ENCODE data around the gene TCERG1L. TPM values are rescaled to one million over a fixed set of nuclear protein-coding genes. Genes with fewer than 3 reads are reported as not detected.

Gene TCERG1L
- total RNA-seq, 2 experiments from 2014 or later, result not detected

DNA sequence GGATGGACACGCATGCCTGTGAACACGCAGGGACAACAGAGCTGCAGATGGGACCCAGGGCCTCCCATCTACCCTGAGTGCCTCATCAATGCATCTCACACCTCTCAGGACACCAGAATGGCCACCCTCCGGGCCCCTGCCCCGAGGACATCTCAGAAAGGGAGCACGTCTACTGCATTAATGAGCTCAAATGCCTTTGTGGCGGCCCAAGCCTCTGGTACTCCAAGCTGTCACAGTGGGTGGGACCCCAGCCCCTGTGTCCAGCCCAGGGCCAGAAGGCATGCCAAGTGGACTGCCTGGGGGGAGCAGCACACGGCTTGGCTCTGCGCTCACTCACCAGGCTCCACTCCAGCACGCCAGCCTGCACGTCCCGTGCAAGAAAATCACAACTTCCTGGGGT is 52.0 kb downstream of the TCERG1L start:
- H3K27ac Mint-ChIP-seq, result no peak overlapping the region
- no peaks in the 10 kb centered on the region for H3K4me1 Mint-ChIP-seq
- CTCF ChIA-PET, result no interaction called here
- H3K4me3 Mint-ChIP-seq, result no peak overlapping the region
- POLR2A ChIA-PET, result no interaction called here
- no peaks in the 10 kb centered on the region for H3K9me3 Mint-ChIP-seq
- DNase-seq, result no peak
- no peaks in the 10 kb centered on the region for H3K27me3 Mint-ChIP-seq
- H3K36me3 Mint-ChIP-seq (ENCODE audit: low read depth), result no peaks in the 10 kb centered on the region

DNA sequence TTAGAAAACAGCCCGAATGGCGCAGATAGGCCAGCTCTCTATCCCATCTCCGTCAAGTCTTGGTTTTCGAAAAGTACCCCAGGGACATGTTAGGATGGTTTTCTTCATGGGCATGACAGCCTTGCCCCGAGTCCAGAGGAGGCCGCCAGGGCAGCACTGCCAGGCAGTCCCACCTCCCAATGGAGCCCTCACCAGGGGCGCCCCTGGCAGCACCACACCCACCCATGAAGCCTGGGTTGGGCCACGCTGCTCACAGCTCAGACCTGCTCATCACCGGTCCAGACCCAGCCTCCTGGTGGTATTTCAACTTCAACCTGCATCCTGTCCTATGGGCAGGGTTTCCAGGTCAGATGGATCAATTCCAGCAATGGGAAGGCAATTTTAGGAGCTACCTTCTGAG is 53.3 kb downstream of the TCERG1L start:
- CTCF ChIA-PET, result no interaction called here
- no peaks in the 10 kb centered on the region for H3K4me1 Mint-ChIP-seq
- H3K4me3 Mint-ChIP-seq, result no peak overlapping the region

DNA sequence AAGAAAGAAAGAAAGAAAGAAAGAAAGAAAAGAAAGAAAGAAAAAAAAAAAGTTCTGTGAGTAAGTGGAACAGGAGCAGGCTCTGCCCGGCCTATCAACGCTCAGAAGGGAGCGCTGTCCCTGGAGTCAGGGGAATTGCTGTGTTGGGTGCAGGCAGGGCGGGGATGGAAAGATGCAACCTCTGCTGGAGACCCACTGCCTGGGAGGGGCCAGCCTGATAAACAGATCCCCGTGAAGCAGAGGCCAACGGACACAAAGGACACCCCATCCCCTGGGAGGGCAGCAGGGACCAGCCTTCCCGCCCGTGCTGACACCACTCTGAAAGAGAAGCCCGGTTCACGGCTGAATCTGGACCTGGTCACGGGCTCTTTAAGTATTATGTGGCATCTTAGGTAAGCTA is 54.5 kb downstream of the TCERG1L start:
- DNase-seq, result no peak
- CTCF ChIA-PET, result no interaction called here
- Mint-ChIP-seq H3K27ac (no peak overlapping the region), H3K4me3 (no peak overlapping the region), H3K27me3 (no peaks in the 10 kb centered on the region), H3K9me3 (no peaks in the 10 kb centered on the region), H3K4me1 (no peaks in the 10 kb centered on the region), H3K36me3 (ENCODE audit: low read depth) (no peaks in the 10 kb centered on the region)
- POLR2A ChIA-PET, result no interaction called here

More for the DNA sequence above, 53.3 kb downstream of the TCERG1L start:
- DNase-seq, result no peak
- H3K27me3 Mint-ChIP-seq, result no peaks in the 10 kb centered on the region
- no peak overlapping the region for H3K27ac Mint-ChIP-seq
- no peaks in the 10 kb centered on the region for H3K36me3 Mint-ChIP-seq (ENCODE audit: low read depth)
- no peaks in the 10 kb centered on the region for H3K9me3 Mint-ChIP-seq
- POLR2A ChIA-PET, result no interaction called here

DNA sequence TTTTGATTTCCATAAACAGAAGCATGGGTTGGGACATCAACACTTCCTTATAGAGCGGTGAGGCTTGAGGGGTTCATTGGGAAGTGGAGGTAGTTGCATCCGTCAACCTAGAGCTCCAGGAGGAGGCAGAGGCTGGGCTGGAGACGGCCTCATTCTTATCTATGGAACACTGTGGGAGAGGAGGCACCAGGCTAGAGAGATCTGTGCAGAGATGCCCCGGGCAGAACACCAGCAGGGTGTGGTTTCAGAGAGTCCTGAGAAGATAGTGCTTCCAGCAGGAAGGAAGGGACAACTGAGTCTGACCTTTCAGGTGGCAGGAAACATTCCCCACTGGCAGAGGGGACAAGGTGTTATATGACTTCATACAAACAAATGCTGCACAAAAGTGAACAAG is 56.7 kb downstream of the TCERG1L start:
- no peak overlapping the region for H3K4me3 Mint-ChIP-seq
- POLR2A ChIA-PET, result no interaction called here
- no peak for DNase-seq
- H3K27ac Mint-ChIP-seq, result no peak overlapping the region
- H3K27me3 Mint-ChIP-seq, result no peaks in the 10 kb centered on the region
- H3K9me3 Mint-ChIP-seq, result no peaks in the 10 kb centered on the region
- no peaks in the 10 kb centered on the region for H3K36me3 Mint-ChIP-seq (ENCODE audit: low read depth)
- no peaks in the 10 kb centered on the region for H3K4me1 Mint-ChIP-seq
- CTCF ChIA-PET, result no interaction called here

DNA sequence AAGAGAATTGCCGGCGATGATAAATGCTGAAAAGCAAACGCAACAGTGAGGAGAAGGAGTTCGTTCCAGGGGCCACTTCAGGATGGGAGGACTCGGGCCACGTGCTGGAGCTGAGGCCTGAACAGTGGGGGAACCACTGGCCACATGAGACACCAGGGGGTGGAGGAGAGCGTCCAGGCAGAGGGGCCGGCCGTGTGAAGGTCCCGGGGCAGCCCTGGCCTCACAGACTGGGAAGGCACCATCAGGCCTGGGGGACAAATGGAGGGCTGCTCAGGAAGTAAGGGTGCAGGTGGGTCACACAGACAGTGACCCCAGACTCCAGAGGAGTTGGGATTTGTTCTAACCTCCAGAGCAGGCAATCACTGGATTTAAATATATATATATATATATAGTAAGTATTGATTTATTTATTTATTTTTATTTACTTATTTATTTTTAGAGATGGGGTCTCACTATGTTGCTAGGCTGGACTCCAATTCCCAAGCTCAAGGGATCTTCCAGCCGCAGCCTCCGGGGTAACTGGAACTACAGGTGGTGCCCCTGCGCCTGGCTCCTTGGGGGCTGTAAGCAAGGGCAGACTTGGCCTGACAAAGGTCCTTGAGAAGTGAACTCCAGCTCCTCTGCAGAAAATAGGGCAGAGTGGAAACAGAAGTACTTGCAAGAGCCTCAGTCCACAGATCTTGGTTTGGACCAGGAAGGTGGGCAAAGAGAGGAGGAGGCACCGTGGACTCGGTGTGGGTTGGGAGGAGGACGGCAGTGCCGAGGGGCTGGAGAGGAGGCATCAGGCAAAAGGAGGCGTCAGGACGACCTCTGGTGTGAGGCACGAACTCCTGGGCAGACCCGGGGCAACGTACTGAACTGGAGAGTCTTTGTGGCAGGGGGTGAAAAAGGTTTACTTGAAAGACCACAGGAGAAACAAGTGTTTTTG is 57.3 kb downstream of the TCERG1L start:
- ChIA-PET CTCF (no interaction called here), POLR2A (no interaction called here)
- no peak overlapping the region for H3K4me3 Mint-ChIP-seq
- no peak for DNase-seq
- no peaks in the 10 kb centered on the region for H3K4me1 Mint-ChIP-seq
- H3K27ac Mint-ChIP-seq, result no peak overlapping the region
- no peaks in the 10 kb centered on the region for H3K27me3 Mint-ChIP-seq
- H3K36me3 Mint-ChIP-seq (ENCODE audit: low read depth), result no peaks in the 10 kb centered on the region
- H3K9me3 Mint-ChIP-seq, result no peaks in the 10 kb centered on the region

DNA sequence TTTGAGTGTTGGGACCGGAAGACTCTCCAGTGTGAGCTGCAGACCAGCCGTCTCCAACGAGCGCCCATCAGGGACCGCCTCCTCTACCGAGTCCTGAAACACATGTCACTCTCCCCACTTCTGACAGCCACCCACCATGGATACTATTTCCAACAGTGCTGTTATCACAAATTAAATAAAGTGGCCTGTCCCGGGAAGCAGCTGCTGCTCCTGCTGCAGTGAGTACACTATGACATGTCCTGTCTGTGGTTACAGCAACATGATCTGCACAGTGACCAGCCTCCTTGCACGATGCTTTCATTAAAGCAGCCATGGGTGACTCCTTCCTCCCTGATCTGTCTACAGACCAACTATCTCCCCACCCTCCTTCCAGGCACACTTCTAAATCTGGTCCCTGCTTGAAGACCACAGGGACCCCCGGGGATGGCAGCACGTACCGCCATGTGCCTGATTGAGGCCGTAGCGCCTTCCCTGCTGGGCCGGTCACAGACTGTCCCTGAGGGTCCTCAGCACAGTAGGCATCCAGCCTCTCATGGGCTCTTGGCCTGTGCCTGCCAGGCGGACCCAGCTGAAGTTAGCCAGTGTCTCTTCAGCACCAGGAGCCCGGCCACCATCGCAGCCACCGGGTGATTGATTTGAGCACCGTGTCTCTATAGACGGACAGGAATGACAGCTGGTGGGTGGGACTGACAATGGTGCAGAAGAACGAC is 58.8 kb downstream of the TCERG1L start:
- POLR2A ChIA-PET, result no interaction called here
- no peak for DNase-seq
- Mint-ChIP-seq H3K9me3 (no peaks in the 10 kb centered on the region), H3K27ac (no peak overlapping the region), H3K36me3 (ENCODE audit: low read depth) (no peaks in the 10 kb centered on the region), H3K4me3 (no peak overlapping the region), H3K27me3 (no peaks in the 10 kb centered on the region), H3K4me1 (no peaks in the 10 kb centered on the region)
- CTCF ChIA-PET, result no interaction called here

DNA sequence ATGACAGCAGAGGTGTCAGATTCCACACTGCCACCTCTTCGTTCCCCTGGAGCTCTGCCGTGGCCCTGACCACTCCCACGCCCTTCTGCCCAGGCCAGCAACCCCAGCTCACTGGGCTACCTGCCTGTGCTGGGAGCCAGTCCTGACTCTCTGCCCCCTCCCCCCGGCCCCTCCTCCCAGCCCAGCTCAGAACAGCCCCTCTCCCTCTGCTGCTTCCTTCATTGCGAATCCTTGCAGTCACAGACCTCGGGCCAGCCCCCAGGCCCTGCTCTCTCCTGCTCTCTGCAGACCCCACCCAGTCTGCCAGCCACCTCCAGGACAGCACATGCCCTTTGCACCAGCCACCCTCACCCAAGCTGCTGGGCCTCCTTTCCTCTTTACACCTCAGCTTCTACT is 60.4 kb downstream of the TCERG1L start:
- H3K36me3 Mint-ChIP-seq (ENCODE audit: low read depth), result no peaks in the 10 kb centered on the region
- ChIA-PET POLR2A (no interaction called here), CTCF (no interaction called here)
- no peak for DNase-seq
- no peak overlapping the region for H3K4me3 Mint-ChIP-seq
- H3K27ac Mint-ChIP-seq, result no peak overlapping the region
- H3K4me1 Mint-ChIP-seq, result no peaks in the 10 kb centered on the region
- no peaks in the 10 kb centered on the region for H3K9me3 Mint-ChIP-seq
- H3K27me3 Mint-ChIP-seq, result no peaks in the 10 kb centered on the region

DNA sequence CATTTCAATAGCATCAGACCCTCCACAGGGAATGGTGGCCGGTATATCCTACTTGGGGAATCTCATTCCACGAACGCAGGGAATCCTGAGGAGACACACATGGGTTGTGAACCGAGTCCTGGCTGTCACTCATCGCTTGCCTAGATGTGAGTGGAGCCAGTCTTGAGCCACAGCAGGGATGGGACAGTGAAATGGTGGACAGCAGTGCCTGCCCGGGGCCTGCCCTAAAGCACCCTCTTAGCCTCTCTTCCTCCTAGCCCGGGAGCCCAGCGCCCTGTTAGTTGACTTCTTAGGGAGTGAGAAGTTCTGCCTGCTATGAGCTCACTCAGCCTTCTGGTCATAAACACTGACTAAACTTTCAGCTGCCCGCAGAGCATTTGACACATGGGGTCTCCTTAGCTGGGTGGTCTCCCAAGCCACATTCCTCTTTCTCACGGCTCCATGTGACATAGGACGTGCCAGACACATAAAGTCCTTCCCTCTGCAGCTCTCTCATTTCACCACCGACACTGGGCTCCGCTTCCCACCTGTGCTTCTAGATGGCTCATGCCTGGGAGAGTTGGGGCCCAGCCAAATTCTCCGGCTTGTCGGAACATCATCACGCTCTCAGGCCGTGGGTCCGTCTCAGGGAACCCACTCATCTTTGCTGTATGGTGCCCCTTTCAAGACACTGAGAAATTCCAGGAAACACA is 60.9 kb downstream of the TCERG1L start:
- Mint-ChIP-seq H3K36me3 (ENCODE audit: low read depth) (no peaks in the 10 kb centered on the region), H3K27me3 (no peaks in the 10 kb centered on the region), H3K27ac (no peak overlapping the region), H3K9me3 (no peaks in the 10 kb centered on the region), H3K4me3 (no peak overlapping the region), H3K4me1 (no peaks in the 10 kb centered on the region)
- POLR2A ChIA-PET, result no interaction called here
- no peak for DNase-seq
- CTCF ChIA-PET, result no interaction called here

DNA sequence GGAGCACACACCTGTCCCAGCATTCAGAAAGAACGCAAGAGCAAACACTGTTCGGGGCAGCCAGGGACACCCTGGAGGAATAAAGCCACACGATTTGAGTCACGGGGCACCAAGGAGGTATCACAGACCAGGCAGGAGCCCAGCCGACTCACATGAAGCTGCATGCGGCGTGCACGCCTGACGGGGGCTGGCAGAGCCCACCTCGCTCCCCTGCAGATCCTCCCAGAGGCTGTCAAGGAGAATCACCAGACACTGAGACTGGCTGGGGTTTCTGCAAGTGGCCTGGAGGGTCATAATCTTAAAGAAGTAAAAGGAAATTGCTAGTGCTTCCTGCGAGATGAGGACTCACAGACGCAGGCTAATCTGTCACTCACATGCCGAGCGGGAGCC is 61.6 kb downstream of the TCERG1L start:
- Mint-ChIP-seq H3K27ac (no peak overlapping the region), H3K4me3 (no peak overlapping the region), H3K9me3 (no peaks in the 10 kb centered on the region), H3K36me3 (ENCODE audit: low read depth) (no peaks in the 10 kb centered on the region), H3K27me3 (no peaks in the 10 kb centered on the region), H3K4me1 (no peaks in the 10 kb centered on the region)
- CTCF ChIA-PET, result no interaction called here
- POLR2A ChIA-PET, result no interaction called here
- DNase-seq, result no peak

DNA sequence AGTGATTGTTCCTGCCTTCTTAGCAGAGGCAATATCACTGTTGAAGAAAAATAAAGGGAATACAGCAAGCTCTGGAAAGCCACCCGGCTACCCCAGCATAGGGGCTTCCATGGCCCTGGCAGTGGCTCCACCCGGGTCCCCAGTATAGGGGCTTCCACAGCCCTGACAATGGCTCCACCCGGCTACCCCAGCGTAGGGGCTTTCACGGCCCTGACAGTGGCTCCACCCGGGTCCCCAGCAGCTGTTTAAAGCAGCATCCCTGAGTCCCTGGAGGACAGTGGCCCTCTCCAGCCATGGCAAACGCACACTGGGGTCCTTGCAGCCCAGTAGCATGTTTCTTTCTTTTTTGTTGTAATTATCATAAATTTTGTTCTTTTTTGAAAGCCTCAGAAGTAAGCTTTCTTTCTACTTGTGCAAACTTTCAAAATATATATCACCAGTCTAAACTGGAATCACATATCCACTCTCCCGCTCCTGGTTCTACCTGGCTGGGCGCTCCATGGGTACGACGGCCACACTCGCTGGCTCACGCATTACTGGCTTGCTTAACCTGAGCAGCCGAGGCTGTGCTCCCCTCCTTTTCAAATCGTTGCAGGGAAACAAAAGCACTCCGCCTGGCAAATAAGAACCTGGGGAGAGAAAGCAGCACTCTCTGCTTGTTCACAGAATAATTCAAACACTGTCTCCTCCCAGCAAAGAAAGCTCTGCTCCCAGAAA is 62.1 kb downstream of the TCERG1L start:
- no peaks in the 10 kb centered on the region for H3K9me3 Mint-ChIP-seq
- no peak for DNase-seq
- no peaks in the 10 kb centered on the region for H3K4me1 Mint-ChIP-seq
- CTCF ChIA-PET, result no interaction called here
- H3K36me3 Mint-ChIP-seq (ENCODE audit: low read depth), result no peaks in the 10 kb centered on the region
- no peak overlapping the region for H3K4me3 Mint-ChIP-seq
- H3K27ac Mint-ChIP-seq, result no peak overlapping the region
- H3K27me3 Mint-ChIP-seq, result no peaks in the 10 kb centered on the region
- POLR2A ChIA-PET, result no interaction called here

DNA sequence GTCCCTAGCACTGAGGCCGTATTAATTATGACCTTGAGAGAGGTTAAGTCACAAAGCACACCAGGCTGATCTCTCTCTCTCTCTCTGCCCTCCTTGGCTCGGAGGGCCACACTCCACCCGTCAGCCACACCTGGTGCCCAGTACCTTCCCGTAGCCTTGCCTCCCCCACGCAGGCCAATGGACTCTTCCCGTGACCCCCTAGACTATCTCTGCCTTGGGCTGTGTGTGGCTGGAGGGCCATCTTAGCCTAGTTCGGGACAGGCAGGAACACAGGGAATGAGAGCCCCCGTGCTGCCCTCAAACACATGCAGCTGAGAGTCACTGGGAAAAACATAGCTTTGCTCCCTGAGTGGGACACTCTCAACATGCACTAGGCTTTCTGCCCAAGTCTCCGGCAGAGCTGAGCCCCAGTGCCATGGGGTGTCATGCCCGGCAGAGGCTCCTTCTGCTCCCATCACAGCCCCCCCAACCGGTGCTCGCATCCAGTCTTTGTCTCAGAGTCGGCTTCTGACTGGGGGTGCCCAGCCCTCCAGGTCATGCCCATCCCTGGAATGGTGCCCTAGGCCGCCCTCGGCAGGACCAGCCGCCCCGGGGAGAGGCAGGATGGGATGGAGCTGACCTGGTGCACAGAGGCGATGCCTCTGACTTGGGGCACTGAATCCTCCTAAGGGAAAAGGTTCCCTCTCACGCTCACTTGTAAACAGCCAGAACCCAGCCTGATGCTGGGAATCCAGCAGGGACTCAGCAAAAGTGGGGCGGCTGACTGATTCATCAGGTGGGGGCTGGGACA is 63.0 kb downstream of the TCERG1L start:
- no peaks in the 10 kb centered on the region for H3K36me3 Mint-ChIP-seq (ENCODE audit: low read depth)
- no peak for DNase-seq
- no peaks in the 10 kb centered on the region for H3K27me3 Mint-ChIP-seq
- POLR2A ChIA-PET, result no interaction called here
- H3K27ac Mint-ChIP-seq, result no peak overlapping the region
- no peaks in the 10 kb centered on the region for H3K4me1 Mint-ChIP-seq
- no peaks in the 10 kb centered on the region for H3K9me3 Mint-ChIP-seq
- CTCF ChIA-PET, result no interaction called here
- no peak overlapping the region for H3K4me3 Mint-ChIP-seq

DNA sequence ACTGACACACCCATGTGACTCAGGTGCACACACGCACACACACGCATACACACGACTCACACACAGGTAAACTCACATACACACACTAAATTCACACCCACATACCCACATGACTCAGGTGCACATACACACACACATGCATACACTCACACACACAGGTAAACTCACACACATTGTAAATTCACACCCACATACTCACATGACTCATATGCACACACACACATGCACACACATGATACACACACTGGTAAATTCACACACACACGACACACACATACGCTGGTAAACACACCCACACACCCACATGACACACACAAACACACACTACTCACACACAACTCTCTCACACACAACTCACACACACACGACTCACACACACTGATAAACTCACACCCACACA is 63.6 kb downstream of the TCERG1L start:
- Mint-ChIP-seq H3K27ac (no peak overlapping the region), H3K36me3 (ENCODE audit: low read depth) (no peaks in the 10 kb centered on the region), H3K4me1 (no peaks in the 10 kb centered on the region), H3K27me3 (no peaks in the 10 kb centered on the region), H3K4me3 (no peak overlapping the region), H3K9me3 (no peaks in the 10 kb centered on the region)
- POLR2A ChIA-PET, result no interaction called here
- no peak for DNase-seq
- CTCF ChIA-PET, result no interaction called here

Data from activated CD4-positive, alpha-beta T cell treated with anti-CD3 and anti-CD28 coated beads, Interleukin-2, amount 10 ng/mL, durations not matched to agents 7 days and 5 days (primary cell).